Colon (tissue), 2 donors: ENCODE data around the gene ZNF500.
"Not testable (repeated sequence)": the region's sequence is repeated elsewhere in the genome, so short reads cannot be mapped to it uniquely, and the experiment has no call there.

Experiments used
- FAIRE-seq: peaks from 2 replicates; lab custom pipeline; 2012; peaks lifted over from hg19 to GRCh38; lab: Jason Lieb, UNC
- donor health status: control.
- donor health status: control.

The ZNF500 gene

DNA sequence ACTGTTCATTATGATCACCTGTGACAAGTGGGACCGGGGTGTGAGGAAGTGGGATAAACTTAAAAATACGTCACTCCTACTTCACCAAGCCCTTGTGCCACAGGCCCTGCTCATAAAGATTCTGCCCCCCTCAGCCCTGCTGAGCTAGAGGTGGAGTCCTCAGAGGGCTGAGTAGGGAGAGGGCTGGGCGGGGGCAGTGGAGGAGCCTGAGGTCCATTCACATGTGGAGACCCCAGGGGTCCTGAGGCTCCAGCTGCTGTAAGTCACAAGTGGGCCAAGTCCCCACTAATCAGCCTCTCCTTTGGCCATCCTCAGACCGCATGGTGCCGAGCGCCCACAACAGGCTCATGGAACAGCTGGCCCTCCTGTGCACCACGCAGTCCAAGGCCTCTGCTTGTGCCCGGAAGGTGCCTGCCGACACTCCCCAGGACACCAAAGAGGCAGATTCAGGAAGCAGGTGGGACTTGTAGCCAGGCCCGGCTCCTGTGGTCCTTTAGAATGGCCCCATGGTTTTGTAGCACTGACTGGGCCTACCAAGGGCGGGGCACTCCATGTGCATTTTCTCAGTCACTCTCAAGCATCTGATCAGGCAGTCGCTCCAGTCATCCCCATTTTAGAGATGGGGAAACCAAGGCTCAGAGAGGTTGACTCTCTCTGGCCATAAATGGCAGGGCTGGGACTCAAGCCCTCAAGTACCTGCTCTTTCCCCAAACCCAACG lies 22.2 kb downstream of the ZNF500 start:
- no peak for FAIRE-seq

DNA sequence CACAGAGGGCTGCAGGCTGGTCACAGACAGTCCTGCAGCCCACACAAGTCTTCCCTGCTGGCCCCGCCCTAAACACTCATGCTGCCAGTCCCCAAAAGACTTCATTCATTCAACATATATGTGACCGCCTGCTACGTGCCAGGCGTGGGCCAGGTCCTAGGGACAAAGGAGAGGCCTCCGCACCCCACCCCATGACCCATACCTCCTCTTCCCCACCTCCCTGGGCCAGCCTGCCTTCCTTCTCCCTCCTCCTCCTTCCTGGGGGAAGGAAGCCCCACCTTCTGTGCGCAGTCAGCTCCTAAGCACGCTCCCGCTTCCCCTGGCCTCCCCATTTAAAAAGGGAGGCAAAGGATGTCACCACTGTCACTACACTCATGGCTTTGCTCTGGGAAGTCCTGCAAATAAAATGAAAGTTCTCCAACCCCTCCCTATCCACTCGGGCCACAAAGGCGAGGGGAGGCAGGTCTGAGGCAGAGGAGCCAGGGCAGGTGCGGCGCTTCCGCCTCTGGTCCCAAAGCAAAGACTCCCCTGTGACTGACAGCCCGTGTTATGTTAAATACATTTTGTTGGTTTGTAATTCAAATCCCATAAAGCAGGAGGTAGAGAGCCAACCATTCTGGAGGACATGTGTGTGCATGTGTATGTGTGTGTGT lies 23.6 kb downstream of the ZNF500 start:
- no peak for FAIRE-seq

DNA sequence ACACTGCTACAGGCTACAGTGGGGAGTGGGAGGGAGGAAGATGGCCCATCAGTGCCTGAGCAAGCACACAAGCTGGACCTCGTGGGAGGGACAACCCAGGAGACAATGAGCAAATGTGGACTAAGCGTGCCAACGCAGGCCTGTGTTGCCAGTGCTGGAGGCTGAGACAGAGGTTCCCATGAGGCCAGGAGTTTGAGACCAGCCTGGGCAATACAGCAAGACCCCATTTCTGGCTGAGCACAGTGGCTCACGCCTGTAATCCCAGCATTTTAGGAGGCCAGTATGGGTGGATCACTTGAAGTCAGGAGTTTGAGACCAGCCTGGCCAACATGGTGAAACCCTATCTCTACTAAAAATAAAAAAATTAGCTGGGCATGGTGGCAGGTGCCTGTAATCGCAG lies 28.6 kb downstream of the ZNF500 start:
- not testable (repeated sequence) for FAIRE-seq

DNA sequence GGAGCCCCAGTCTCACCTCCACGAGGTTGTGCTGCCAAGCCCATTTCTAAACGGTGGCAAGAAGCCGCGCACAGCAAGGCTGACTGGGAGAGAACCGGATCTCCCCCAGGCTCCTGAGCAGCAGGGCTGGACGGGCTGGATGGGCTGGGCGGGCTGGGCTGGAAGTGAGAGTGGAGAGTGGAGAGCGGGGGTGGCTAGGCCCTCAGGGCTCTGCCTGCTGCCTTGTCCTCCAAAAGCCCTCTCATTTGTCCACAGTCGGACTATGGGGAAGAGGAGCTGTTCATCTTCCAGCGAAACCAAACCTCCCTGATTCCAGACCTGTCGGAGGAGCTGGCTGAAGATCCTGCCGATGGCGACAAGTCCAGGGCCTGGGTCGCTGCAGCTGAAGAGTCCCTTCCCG lies 29.4 kb downstream of the ZNF500 start:
- no peak for FAIRE-seq

DNA sequence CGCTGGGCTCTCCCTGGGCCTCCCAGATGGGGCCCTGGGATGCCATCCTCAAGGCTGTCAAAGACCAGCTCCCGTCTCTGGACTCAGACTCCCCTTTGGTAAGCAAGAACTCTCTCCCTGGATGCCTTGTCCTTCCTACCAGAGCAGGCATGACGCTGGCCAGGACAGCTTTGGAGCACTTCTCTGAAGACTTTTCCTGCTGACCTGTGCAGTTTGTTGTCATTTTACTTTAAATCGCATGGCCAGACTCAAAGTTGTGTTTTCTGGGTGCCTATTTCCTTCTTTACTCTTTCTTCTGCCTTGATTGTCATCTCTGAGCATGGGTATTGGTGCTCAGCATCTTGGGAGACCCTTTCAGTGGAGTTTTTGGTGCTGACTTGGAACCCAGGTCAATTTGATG lies 30.4 kb downstream of the ZNF500 start:
- FAIRE-seq, result no peak

DNA sequence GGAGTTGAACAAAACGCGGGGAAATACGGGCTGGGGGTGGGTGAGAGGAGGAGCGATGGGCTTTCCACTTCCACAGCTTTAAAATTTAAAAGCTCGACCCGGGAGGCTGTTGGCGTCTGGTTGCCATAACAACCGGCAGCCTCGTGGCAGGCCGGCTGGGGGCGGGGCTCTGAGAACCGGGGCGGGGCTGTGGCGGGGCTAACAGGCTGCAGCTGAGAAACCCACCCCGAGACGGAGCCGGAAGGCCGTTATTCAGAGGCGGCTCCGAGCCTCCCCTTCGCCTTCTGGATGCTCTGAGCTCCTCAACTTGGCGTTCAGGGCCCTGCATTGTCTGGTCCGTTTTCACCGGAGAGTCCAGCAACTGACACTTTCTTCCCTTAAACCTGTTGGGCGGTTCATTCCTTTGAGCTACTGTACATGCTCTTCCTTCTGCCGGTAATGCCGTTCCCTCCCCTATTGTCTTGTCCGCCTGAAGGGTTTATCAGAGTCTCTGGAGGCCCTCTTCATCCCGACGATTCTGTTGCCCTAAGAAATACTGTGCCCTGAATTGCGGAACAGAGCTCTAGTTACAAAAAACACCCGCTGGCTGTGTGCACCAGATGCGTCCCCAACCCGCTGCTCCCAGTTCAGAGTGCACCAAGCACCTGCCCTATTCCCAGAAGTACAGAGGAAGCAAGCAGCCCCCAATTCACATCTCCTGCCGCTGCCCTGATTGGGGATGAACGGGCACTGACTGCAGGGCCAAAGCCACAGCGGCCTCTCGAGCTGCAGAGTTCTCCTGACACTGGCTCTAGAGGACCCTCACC lies 32.0 kb downstream of the ZNF500 start:
- FAIRE-seq, result no peak

DNA sequence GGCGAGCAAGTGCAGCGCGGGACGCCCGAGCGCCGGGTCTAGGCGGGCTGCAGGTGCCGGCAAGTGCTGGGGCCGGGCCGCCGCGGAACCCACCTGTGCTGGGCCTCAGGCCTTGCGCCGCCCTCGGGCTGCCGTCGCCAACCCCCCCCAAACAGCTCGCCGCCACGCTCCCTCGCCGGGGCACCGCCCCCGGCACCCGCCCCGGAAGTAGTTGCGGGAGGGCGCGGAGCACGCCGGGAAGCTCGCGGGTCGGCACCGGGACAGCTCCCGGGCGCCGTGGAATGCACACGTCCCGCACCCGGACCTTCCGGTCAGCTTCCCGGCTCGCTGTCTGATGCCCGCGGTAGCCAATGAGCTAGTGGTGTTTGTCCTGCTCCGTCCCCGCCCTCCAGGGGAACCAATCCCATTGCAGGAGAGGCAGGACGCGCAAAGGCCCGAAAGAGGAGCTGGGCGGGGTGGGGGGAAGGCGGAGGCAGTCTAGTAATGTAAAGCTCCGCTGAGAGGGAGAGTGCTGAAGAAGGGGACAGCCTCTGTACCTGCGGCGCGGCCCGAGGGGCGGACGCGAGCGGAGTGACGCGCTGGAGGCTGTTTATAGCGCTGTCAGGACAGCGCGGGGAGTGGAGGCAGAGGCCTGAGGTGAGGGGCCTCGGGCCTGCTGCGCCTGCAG lies 32.8 kb downstream of the ZNF500 start, which contains the start of the genes ANKS3 and DNAAF8:
ANKS3 (minus strand) TSS at position 209 of the 667 bp plus-strand sequence. CDS start 4,122 bp downstream, outside the sequence.
DNAAF8 (plus strand) TSS at position 475 of the 667 bp plus-strand sequence. CDS start 1,978 bp downstream, outside the sequence.
- no peak for FAIRE-seq

DNA sequence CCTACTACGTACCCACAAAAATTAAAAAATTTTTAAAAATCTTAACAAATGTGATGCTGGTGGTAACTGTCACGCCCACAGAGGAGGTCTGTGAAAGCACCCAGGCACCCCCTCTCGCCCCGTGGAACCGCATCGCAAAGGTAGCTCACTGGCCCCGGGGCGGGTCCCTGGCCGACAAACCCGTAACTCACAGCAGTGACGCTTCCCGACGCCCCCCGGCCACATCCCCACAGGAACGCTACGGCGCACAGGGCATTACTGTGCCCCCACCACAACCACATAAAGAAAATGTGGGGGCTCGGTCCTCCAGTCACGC lies 33.3 kb downstream of the ZNF500 start:
- no peak for FAIRE-seq

DNA sequence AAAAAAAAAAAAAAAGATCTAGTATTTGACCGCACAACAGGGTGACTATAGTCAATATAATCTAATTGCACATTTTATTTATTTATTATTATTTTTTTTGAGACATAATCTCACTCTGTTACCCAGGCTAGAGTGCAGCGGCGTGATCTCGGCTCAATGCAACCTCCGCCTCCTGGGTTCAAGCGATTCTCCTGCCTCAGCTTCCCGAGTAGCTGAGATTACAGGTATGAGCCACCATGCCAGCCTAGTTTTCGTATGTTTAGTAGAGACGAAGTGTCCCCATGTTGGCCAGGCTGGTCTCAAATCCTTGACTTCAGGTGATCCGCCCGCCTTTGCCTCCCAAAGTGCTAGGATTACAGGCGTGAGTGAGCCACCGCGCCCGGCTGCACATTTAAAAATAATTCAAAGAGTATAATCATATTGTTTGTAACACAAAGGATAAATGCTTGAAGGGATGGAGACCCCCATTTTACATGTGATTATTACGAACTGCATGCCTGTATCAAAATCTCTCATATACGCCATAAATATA lies 33.7 kb downstream of the ZNF500 start:
- FAIRE-seq, result no peak

DNA sequence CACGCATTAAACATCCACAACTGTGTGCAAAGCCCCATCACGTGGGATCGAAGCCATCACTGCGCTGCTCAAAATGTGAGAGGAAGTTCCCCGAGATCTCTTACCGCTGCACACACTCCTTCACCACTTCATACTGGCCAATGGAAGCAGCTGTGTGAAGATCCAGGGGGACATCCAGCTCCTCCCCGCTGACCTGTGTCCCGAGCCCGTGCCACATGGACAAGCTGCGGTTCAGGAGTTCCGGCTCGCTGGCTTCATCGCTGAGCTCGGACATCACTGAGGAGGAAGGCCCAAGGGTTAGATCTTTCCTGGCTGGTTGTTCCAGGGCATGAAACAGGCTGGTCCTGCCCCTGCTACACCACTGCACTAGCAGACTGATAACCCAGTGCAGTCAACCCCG lies 37.1 kb downstream of the ZNF500 start:
- FAIRE-seq, result no peak

DNA sequence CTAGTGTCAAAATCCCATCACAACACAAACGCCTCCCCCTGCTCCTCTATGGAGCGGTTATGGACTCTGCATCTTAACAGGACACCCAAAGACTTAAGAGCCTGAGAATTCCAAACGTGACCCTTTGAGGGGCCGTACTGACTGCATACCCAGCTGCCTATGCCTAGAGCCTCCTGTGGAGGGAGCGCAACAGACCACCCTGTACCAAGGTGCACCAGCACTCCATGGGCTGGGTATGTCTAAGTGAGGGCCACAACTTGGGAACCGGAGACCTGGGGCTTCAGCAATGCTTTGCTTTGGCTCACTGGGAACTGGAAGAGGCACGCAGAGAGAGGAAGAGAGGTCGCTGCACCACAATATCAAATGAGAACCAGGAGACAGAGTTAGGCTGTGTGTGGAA lies 38.3 kb downstream of the ZNF500 start:
- FAIRE-seq, result no peak

DNA sequence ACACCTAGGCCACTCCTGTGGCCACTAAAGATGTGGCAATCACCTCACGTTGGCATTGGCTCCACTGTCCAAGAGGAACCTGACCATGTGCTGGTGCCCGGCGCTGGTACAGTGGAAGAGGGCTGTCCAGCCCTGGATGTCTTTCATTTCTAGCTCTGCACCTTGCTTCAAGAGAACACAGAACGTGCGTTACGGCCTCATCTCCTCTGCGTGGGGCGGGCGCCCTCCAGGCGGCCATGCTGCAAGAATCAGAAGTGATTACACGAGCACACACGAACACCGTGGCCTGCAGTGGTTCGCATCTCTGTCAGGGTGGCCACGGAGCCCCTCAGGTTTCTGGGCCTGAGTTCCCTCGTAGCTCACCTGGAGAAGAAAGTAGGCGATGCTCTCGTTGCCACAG lies 40.3 kb downstream of the ZNF500 start:
- no peak for FAIRE-seq

DNA sequence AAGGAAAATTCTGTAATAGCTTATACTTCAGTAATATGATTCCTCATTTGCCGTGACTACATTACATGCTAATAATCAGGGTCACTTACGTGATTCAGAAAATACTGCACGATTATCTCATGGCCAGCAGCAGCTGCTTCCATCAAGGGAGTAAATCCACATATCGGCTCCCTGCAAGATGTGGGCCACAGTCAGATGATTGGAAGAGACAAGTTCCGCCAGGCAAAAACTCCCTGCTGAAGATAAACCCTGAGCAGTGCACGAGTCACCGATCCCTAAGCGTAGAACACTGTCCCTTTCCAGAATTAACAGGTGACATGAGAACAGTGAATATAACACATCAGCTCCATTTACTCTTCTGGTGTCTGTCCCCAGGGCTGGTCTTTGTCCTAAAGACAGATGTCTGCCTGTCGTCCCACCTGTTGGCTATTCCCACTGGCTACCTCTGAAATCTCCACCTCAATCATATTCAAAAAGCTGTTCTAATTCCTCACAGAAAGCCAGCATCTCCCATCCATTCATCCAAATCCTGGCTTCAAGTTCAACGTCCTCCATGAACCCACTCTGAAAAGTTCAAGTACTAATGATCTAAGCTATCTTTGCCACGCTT lies 42.2 kb downstream of the ZNF500 start:
- FAIRE-seq, result no peak

DNA sequence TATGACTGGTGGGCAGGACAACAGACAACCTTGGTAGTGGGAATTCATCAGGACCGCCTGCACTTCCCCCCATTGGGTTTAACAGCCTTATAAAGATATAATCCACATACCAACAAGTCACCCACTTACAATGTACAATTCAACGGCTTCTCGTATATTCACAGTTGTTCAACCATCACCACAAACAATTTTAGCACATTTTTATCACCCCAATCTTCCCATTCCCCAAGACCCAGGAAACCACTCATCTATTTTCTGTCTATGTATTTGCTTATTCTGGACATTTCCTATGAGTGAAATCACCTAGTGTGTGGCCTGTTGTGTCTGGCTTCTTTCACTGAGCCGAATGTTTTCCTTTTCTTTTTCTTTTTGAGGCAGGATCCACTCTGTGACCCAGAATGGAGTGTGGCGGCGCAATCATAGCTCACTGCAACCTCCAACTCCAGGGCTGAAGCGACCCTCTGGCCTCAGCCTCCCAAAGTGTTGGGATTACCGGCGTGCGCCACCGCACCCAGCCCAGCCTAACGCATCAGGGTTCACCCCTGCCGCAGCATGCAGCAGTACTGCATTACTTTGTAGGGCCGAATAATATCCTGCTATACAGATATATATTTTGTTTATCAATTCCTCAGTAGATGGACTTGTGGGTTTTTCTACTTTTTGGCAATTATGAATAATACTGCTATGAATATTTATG lies 43.7 kb downstream of the ZNF500 start:
- no peak for FAIRE-seq

DNA sequence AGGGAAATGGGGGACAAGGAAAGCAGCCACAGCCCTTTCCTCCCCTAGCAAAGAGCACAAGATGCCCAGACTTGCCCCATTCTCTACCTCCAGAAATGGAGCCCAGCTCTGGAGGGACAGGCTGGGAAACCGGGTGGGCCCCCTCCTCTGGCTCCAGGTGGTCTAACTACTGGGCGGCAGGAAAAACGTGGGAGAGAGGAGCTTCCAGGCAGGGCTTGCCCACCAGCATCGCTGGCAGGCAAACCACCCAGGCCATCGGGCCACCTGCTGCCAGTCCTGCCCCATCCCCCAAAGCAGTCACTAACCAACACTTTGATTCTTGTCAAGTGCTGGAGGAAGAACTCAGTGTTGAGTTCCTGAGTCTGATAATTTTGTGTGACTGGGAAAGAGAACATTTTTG lies 48.5 kb downstream of the ZNF500 start:
- no peak for FAIRE-seq

DNA sequence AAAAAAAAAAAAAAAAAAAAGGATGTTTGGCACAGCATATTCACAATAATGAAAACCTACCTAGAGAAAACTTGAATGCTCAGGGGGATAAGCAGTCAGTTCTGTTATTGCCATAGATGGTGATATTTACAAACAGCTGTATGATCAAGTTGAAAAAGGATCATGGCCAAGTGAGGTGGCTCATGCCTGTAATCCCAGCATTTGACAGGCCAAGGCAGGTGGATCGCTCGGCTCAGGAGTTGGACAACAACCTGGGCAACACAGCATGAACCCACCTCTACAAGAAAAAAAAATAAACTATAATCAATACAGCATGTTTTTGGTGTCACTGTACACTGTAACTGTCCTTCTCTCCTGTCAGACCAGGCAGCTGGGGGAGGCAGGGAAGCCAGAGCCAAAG lies 52.0 kb downstream of the ZNF500 start:
- no peak for FAIRE-seq

DNA sequence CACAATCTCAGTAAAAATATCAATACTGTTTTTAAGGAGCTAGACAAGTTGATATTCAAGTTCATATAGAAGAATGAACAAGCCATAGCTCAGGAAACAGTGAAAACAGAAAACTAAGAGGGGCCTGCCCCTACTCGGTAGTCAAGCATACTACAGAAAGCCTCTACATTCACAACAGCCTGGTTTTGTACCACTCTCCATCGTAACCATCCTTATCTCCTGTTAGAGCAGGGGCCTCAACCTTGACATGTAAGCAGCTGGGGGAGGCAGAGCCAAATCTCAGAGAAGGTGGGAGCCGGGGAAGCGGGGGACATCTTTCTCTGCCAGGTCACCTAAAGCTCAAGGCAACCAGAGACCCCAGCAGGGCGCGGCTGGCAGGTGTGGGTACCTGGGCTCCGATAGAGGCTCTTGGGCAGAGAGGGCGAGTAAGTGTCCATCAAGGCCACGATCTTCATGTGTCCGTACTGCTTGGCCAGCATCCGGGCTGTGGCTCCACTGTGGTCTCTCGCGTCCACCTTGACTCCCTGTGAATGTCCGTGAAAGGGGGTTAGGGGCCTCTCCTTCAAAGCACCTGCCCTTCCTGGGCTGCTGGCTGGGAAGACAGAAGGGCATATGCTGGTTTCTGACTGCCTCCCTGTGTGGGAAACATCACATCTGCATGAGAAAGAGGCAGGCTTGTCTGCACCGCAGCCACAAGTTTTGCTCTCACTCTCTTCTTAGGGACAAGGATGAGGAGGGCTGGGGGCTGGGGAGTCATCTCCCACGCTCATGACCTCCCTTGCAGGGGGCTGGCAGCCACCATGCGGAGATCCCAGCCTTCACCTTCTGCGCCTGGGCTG lies 53.1 kb downstream of the ZNF500 start:
- FAIRE-seq, result no peak

DNA sequence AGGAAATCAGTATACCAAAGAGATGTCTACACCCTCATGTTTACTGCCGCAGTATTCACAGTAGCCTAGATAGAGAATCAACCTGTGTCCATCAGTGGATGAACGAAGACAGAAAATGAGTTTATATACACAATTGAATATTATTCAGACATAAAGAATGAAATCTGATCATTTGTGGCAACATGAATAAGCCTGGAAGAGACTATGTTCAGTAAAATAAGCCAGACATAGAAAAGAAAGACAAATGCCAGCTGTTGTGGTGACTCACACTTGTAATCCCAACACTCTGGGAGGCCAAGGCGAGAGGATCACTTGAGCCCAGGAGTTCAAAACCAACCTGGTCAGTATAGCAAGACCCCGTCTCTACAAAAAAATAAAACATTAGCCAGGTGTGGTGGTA lies 57.5 kb downstream of the ZNF500 start:
- FAIRE-seq, result no peak

DNA sequence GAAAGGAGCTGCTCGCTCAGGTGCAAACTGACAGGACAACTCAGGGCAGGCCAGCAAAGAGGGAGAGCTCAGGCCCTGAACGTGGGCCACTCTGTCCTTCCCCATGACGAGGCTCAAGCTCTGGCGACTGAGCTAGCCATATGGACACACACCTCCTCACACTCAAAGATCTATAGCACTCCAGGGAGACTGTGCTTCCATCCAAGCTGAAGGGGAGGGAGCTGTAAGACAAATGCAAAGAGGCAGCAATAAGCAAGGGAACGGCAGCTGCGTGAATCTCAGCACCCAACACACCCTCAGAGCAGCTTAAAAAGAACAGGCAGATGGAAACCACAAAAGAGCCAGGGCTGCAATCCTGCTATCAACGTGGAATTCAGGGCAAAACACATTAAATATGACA lies 60.1 kb downstream of the ZNF500 start:
- no peak for FAIRE-seq

DNA sequence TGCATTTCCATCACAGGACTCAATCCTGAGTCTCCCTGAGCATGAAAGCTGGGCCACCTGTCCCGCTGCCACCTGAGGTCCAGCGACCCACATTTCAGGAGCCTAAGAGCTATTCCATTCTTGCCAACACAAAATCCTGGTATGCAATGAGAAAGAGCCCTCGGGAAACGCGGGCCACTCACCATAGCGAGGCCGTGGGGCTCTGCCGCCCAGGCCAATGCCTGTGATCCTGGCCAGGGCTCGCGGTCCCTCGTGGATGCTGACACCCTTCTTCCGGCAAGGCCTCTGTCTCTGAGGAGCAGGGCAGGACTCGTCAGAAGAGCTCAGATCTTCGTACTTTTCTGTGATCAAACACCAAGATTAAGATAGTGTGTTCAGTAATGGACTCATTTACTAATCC lies 62.0 kb downstream of the ZNF500 start:
- FAIRE-seq, result no peak
